DMS 273 (cell line): Measurements from ENCODE around the gene CDK11B.
A peak's percentile ranks its signal among the peaks of the same experiment; 100 is the strongest.

Experiments used
- DNase-seq: peaks from one replicate; lab custom pipeline; 2025; ENCODE audit not compliant: unreplicated experiment; lab: John Stamatoyannopoulos, UW

The CDK11B gene

DNA sequence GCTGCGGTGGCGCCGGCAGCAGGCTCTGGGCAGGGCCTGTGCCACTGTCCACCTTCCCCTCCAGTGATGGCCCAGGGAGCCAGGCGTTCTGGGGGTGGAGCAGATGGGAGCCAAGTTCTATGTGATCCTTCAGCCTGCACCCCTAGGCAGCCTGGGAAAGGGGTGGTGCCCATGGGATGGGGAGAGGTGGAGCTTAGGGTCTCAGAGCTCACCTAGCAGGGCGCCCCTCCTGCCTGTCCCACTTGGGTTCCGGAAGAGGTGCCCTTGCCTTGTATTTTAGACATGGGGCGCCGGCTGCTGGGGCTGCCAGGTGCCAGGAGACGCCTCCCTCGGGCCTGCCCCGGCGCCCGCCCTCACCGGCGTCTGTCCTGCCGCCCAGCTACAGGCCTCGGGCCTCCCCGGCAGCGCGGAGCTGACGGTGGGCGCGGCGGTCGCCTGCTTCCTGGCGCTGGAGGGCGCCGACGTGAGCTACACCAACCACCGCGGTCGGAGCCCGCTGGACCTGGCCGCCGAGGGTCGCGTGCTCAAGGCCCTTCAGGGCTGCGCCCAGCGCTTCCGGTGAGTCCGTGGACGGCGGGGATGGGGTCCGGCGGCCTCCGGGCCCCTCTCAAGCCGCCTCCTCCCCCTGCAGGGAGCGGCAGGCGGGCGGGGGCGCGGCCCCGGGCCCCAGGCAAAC is 29.9 kb downstream of the CDK11B start:
- peak; percentile 49 for DNase-seq

- DNase-seq = no peak
These were observed 30.7 kb downstream of the CDK11B start for GRCh38 chr1:1627829-1628753.

- no peak for DNase-seq
These were observed 31.5 kb downstream of the CDK11B start for GRCh38 chr1:1627261-1627828.

DNA sequence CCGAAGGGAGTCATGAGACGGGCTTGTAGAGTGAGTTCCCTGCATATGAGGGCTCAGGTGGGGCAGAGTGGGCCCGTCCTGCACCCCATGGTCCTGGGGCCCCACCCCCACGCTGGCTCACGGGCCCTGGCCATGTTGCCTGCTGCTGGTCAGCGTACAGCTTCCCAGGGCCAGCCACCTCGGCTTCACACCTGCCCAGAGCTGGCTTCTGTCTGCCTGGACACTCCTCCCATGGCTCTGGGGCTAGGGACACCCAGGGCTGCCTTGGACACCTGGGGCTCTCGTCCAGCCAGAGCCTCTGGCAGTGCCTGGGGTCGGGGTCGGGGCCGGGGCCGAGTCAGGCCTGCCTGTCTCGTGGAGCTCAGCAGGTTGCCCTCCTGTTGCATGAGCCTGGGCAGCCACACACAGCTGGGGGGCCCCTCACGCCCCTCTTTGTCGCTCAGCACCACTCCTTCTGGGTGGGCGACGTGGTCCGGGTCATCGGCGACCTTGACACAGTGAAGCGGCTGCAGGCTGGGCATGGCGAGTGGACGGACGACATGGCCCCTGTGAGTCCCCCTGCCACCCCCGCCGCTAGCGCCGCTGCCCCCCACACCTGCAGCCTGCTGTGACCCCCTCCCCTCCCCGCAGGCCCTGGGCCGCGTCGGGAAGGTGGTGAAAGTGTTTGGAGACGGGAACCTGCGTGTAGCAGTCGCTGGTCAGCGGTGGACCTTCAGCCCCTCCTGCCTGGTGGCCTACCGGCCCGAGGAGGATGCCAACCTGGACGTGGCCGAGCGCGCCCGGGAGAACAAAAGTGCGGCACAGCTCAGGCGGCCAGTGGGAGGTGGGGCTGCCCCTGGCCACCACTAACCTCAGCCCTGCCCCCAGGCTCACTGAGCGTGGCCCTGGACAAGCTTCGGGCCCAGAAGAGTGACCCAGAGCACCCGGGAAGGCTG is 32.3 kb downstream of the CDK11B start:
- no peak for DNase-seq

DNA sequence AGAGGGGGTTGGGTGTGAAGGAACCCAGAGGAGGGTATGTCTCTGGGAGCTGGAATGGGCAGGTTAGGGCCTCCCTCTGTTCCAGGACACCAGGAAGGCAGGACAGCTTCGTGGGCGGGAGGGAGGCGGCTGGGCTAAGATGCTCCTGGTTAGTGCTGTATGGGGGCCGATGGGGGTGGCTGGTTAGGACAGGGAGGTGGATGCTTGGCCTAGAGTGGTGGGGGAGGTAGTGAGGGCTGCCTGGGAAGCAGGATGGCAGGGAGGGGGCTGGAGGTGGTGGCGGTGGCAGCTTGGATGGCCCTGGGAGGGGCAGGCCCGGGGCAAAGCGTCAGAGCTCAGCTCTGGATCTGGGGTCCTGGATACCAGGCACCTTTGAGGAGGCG is 33.0 kb downstream of the CDK11B start:
- DNase-seq = peak; percentile 41

DNA sequence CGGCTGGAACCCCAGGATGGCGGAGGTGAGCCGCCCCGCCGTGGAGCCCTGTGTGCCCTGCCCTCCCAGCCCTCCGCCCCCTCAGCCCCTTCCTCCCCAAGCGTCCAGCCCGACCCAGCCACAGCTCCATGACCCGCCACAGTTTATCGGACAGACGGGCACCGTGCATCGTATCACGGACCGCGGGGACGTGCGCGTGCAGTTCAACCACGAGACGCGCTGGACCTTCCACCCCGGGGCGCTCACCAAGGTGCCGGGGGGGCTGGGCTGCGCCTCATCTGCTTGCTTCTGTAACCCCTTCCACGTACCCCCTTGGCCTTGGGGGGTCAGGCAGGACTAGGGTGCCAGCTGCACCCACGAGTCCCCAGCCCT is 33.4 kb downstream of the CDK11B start:
- DNase-seq = no peak

- DNase-seq = peak; percentile 61
These were observed 34.1 kb downstream of the CDK11B start for GRCh38 chr1:1624443-1625403.

DNA sequence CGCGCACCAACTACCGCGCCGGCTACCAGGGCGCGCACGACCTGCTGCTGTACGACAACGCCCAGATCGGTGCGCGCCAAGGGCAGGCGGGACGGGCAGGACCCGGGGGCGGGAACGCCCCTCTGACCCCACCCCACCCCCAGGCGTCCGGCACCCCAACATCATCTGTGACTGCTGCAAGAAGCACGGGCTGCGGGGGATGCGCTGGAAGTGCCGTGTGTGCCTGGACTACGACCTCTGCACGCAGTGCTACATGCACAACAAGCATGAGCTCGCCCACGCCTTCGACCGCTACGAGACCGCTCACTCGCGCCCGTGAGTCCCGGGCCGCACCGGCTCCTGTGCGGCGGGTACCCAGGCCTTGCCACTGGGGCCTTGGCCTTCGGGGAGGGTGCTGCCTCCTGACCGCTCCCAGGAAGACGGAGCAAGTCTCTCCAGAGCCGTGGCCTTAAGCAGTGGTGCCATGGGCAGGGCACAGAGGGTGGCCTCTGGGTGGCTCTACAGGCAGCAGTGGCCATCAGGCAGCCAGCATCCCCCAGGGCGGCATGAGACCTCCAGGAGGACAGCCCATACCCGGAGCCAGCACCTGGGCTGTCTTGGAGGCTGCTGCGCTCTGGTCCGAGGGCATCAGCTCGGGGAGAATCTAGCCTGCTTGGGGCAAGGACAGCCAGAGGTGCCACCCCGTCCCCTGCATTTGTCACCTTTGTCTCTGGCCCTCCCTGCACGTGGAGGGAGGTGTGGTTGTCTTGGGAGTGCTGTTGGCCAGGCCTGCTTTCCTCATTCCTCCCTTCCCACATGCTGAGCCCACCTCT is 35.0 kb downstream of the CDK11B start:
- no peak for DNase-seq

DNA sequence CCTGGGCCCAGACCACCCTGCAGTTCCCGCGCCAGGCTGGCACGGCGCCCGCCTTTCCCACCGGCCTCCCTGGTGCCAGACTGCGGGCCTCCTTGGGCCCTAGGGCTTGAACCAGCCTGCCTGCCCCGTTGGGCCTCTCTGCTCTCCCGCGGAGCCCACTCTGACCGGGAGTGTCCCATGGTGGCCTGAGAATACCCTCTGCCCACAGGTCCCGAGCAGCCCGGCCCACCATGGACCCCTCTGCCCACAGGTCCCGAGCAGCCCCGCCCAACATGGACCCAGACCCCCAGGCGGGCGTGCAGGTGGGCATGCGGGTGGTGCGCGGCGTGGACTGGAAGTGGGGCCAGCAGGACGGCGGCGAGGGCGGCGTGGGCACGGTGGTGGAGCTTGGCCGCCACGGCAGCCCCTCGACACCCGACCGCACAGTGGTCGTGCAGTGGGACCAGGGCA is 35.6 kb downstream of the CDK11B start:
- DNase-seq = no peak

DNA sequence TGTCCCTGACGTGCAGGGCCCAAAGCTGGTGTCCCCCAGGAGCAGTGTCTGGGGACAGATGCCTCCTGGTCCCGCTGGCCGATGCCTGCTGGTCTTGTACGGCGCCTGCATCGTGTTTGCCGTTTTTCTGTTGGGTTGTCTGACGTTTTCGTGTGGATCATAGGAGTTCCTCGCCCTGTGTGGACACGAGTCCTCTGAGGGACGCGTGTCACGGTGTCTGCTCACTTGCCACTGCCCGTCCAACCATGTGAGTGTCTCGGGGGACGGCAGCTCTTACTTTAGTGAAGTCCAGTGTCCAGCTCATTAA is 36.1 kb downstream of the CDK11B start:
- DNase-seq = no peak

GRCh38 chr1:1622010-1622787 is 36.6 kb downstream of the CDK11B start:
- DNase-seq = no peak

- DNase-seq = no peak
These were observed 37.4 kb downstream of the CDK11B start for GRCh38 chr1:1621173-1622009.

DNA sequence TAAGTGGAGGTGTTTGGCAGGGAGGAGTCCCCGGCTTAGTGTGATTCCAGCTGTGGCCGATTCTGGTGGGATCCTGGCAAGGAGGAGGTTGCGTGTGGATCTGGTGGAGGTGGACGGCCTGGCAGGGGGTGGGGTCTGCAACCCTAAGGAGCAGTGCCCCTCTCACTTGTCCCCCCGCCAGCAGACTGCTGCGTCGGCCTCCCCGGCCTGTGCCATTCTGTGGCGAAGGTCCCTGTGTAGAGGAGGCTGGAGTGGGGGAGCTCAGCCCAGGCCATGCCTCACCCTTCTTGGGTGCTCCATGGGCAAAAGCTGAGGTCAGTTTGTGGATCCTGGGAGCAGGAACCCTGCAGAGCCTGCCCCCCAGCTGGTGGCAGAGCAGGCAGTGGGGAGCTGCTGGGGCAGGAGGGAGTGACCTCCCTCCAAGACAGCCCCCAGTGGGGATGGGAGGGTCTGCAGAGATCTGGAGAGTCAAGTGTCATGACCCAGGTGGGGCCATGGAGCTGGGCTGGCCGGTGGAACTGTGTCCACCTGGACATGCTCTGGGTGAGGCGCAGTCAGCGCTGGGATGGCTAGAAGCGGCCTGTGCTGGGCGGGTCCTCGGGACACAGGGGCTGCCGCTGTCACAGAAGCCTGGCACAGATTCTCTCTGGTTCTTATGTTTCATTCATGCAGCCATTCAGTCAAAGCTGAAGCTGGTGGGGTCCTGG is 38.2 kb downstream of the CDK11B start:
- no peak for DNase-seq

DNA sequence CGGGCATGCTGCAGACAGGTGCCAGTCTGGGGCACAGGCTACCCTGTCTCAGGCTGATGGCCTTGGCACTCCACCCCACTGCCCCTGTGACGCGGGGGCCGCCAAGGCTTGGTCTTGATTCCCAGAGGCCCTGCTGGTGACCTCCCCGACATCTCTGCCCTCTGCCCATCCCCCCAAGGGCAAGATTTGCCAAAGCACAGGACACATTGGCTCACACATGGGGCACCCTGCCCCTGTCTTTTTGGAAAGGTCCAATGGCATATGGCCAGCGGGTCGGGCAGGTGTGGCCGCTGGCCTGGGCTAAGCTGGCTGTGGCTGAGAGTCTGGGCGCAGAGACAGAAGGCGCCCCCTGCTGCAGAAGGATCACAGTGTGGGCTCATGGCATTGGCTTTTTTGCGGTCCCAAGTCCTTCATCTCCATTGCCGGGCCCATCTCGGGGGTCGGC is 38.9 kb downstream of the CDK11B start:
- DNase-seq = peak; percentile 51

DNA sequence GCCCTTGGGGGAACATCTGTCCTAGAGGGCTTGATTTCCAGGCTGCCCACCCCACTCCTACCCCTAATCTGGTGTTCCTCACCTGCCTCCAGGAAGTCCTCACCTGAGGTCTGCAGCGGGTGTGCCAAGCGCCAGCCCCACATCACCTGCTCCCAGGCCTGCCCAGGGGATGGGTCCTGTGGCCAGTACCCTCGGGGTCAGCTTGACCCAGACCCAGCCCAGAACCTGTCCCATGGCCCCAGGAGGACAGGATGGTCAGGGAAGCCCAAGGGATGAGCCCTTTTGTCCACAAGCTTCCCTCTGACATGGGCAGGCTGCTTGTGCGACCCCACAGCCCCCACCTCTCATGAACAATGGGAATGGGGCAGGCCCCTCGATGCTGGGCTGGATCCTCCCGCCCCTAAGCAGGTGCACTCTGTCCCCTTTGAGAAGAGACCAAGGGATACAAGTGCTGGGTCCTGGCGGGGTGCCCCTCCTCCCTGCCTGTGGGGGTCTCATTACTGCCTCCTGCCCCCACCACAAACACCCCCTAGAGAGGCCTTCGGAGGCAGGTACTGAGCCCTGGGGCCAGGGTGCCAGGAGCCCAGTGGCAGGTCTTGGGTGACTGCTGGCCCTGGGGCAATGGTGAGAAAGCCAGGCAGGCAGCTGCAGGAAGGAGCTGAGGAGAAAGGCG is 40.3 kb downstream of the CDK11B start:
- DNase-seq = no peak

- DNase-seq = no peak
These were observed 40.9 kb downstream of the CDK11B start for GRCh38 chr1:1617925-1618324.
